Naive thymus-derived CD8-positive, alpha-beta T cell (primary cell): ENCODE measurements around the gene PHTF2. TPM values are rescaled to one million over a fixed set of nuclear protein-coding genes. Genes with fewer than 3 reads are reported as not detected.
A peak's percentile ranks its signal among the peaks of the same experiment; 100 is the strongest.
"Not testable (repeated sequence)": the region's sequence is repeated elsewhere in the genome, so short reads cannot be mapped to it uniquely, and the experiment has no call there.

Experiments used
- ATAC-seq, 2 donors: fragments of 150-1000 bp; cut with Tn5 transposase in 1 of 2; sonication (Bioruptor Pico), chemical (Tn5 transposase) in 1 of 2; 1 replicate in 1 of 2; 2 replicates in 1 of 2; pipeline ENCODE4 v1.10.0; 2021; ENCODE audit warnings: mild to moderate bottlenecking in 2 of 2, moderate library complexity in 2 of 2
- POLR2A ChIA-PET: fragments of 350-600 bp; sonication (Branson Sonifier 250); formaldehyde crosslinking; loops from one replicate; lab custom pipeline; 2021; ENCODE audit warnings: antibody characterized with exemption; lab: Charles Lee
- DNase-seq, 10 donors: peaks; one replicate each; pipeline versions ENCODE4 v3.0.0 to v3.0.0-alpha.2; 2020 to 2022
- H3K27ac Mint-ChIP-seq, 10 donors: one replicate each; pipeline ENCODE4 v1.8.0; 2020 to 2022; ENCODE audit warnings: mild to moderate bottlenecking in 10 of 10, mixed read lengths in 10 of 10, moderate library complexity in 4 of 10, inconsistent platforms in 1 of 10
- H3K27me3 Mint-ChIP-seq, 5 donors: one replicate each; pipeline ENCODE4 v1.8.0; 2021 to 2022; ENCODE audit warnings: mixed read lengths in 5 of 5
- H3K36me3 Mint-ChIP-seq, 3 donors: one replicate each; pipeline ENCODE4 v1.8.0; 2020 to 2022; ENCODE audit warnings: mixed read lengths in 3 of 3, mild to moderate bottlenecking in 2 of 3, inconsistent platforms in 1 of 3
- H3K4me1 Mint-ChIP-seq, 4 donors: one replicate each; pipeline ENCODE4 v1.8.0; 2021 to 2022; ENCODE audit warnings: mixed read lengths in 4 of 4
- H3K4me3 Mint-ChIP-seq, 10 donors: one replicate each; pipeline ENCODE4 v1.8.0; 2020 to 2022; ENCODE audit warnings: mild to moderate bottlenecking in 10 of 10, mixed read lengths in 10 of 10, moderate library complexity in 6 of 10, inconsistent platforms in 1 of 10
- H3K9me3 Mint-ChIP-seq, 9 donors: one replicate each; pipeline ENCODE4 v1.8.0; 2020 to 2022; ENCODE audit warnings: mixed read lengths in 9 of 9, mild to moderate bottlenecking in 3 of 9, inconsistent platforms in 1 of 9, moderate library complexity in 1 of 9
- polyA plus RNA-seq, 3 donors: library from polyadenylated mRNA; unstranded; fragments of 300-500 nt; fragmentation: Illumina TruSeq; gene quantifications; one replicate each; pipeline ENCODE4 v1.2.3, GENCODE V29; 2021
- total RNA-seq, 8 experiments: library from RNA in 2 of 8; stranded (reverse) in 2 of 8; gene quantifications; one replicate each; pipeline ENCODE4 v1.2.3 and lab custom pipeline; 2021 to 2026

The PHTF2 gene
- total and polyA plus RNA-seq, 5 experiments from 2014 or later, result 4.5 to 14.8 (median 4.9) TPM

DNA sequence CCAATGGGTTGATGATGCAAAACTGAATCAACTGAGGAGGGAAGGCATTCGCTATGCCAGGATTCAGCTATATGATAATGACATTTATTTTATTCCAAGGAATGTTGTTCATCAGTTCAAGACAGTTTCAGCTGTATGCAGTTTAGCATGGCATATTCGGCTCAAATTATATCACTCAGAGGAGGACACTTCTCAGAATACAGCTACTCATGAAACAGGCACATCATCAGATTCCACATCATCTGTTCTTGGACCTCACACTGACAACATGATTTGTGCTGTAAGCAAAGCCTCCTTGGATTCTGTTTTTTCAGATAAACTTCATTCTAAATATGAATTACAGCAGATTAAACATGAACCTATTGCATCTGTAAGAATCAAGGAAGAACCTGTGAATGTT lies 20.0 kb upstream of the PHTF2 start:
- Mint-ChIP-seq H3K4me1 (no peaks in the 10 kb centered on the region), H3K27me3 (no peaks in the 10 kb centered on the region), H3K4me3 (no peak overlapping the region), H3K9me3 (peaks cover 0 to 4% (median 0%) of the 10 kb centered on the region in 9 donors), H3K36me3 (peaks cover 5 to 78% (median 27%) of the 10 kb centered on the region in 3 donors), H3K27ac (peak overlapping the region in 3 of 10 donors; percentile 9 to 38 (median 26))
- DNase-seq (no peak), ATAC-seq (no peak)
- POLR2A ChIA-PET, result no interaction called here

- ATAC-seq (no peak), DNase-seq (no peak)
- POLR2A ChIA-PET, result no interaction called here
- Mint-ChIP-seq H3K4me3 (no peak overlapping the region), H3K27me3 (no peaks in the 10 kb centered on the region), H3K27ac (no peak overlapping the region), H3K9me3 (no peaks in the 10 kb centered on the region), H3K36me3 (peaks cover 0 to 60% (median 15%) of the 10 kb centered on the region in 3 donors), H3K4me1 (peaks cover 0 to 4% (median 0%) of the 10 kb centered on the region in 4 donors)
Observed at GRCh38 chr7:77782383-77782782, 16.2 kb upstream of the PHTF2 start.

- H3K27me3 Mint-ChIP-seq, result no peaks in the 10 kb centered on the region
Observed at GRCh38 chr7:77783111-77783510, 15.5 kb upstream of the PHTF2 start.

GRCh38 chr7:77783545-77783944 lies 15.0 kb upstream of the PHTF2 start:
- H3K36me3 Mint-ChIP-seq, result peaks cover 0 to 50% (median 12%) of the 10 kb centered on the region in 3 donors
- H3K9me3 Mint-ChIP-seq, result no peaks in the 10 kb centered on the region
- H3K27ac Mint-ChIP-seq, result peak overlapping the region in 2 of 10 donors; percentile 9 to 73
- no peak for DNase-seq
- no peak for ATAC-seq
- POLR2A ChIA-PET, result interaction anchor here (0.7 to 1.4 kb wide), 3 partner anchors 14 to 109 kb away, joined by 3 to 8 read pairs (median 5); no protein-coding TSS in a partner anchor
- no peaks in the 10 kb centered on the region for H3K27me3 Mint-ChIP-seq
- peaks cover 0 to 5% (median 0%) of the 10 kb centered on the region in 4 donors for H3K4me1 Mint-ChIP-seq
- no peak overlapping the region for H3K4me3 Mint-ChIP-seq

More at GRCh38 chr7:77783111-77783510, 15.5 kb upstream of the PHTF2 start:
- Mint-ChIP-seq H3K36me3 (peaks cover 0 to 54% (median 13%) of the 10 kb centered on the region in 3 donors), H3K4me3 (no peak overlapping the region), H3K27ac (peak overlapping the region in 1 of 10 donors; percentile 73), H3K9me3 (no peaks in the 10 kb centered on the region), H3K4me1 (peaks cover 0 to 4% (median 0%) of the 10 kb centered on the region in 4 donors)
- ATAC-seq (no peak), DNase-seq (no peak)
- POLR2A ChIA-PET, result interaction anchor here (1.1 to 1.4 kb wide), 2 partner anchors 14 to 109 kb away, joined by 3 to 5 read pairs; no protein-coding TSS in a partner anchor

GRCh38 chr7:77784426-77784825 lies 14.1 kb upstream of the PHTF2 start:
- peak overlapping the region in 4 of 10 donors; percentile 2 to 47 (median 5) for H3K27ac Mint-ChIP-seq
- not testable (repeated sequence) for H3K27me3 Mint-ChIP-seq, ATAC-seq, H3K9me3 Mint-ChIP-seq, H3K4me3 Mint-ChIP-seq, H3K4me1 Mint-ChIP-seq, DNase-seq
- H3K36me3 Mint-ChIP-seq, result peaks cover 0 to 46% (median 12%) of the 10 kb centered on the region in 3 donors
- POLR2A ChIA-PET, result interaction anchor here (1.4 kb wide), 1 partner anchor 110 kb away, joined by 5 read pairs; no protein-coding TSS in a partner anchor

- Mint-ChIP-seq H3K27me3 (no peaks in the 10 kb centered on the region), H3K27ac (peak overlapping the region in 1 of 10 donors; percentile 46), H3K4me3 (no peak overlapping the region), H3K36me3 (peaks cover 0 to 35% (median 10%) of the 10 kb centered on the region in 3 donors), H3K4me1 (peaks cover 0 to 7% (median 0%) of the 10 kb centered on the region in 4 donors), H3K9me3 (no peaks in the 10 kb centered on the region)
- DNase-seq (no peak), ATAC-seq (no peak)
- POLR2A ChIA-PET, result no interaction called here
Observed at GRCh38 chr7:77786018-77786417, 12.6 kb upstream of the PHTF2 start.

- POLR2A ChIA-PET, result no interaction called here
- Mint-ChIP-seq H3K27me3 (no peaks in the 10 kb centered on the region), H3K9me3 (no peaks in the 10 kb centered on the region), H3K27ac (peak overlapping the region in 5 of 10 donors; percentile 23 to 46 (median 39)), H3K4me3 (no peak overlapping the region), H3K4me1 (peaks cover 0 to 7% (median 0%) of the 10 kb centered on the region in 4 donors), H3K36me3 (peaks cover 0 to 32% (median 10%) of the 10 kb centered on the region in 3 donors)
- ATAC-seq (no peak), DNase-seq (no peak)
Observed at GRCh38 chr7:77786741-77787140, 11.8 kb upstream of the PHTF2 start.

- H3K9me3 Mint-ChIP-seq, result no peaks in the 10 kb centered on the region
- H3K27ac Mint-ChIP-seq, result peak overlapping the region in 5 of 10 donors; percentile 1 to 67 (median 22)
- H3K4me3 Mint-ChIP-seq, result no peak overlapping the region
- ATAC-seq (no peak), DNase-seq (no peak)
- POLR2A ChIA-PET, result no interaction called here
- H3K27me3 Mint-ChIP-seq, result no peaks in the 10 kb centered on the region
- peaks cover 0 to 9% (median 0%) of the 10 kb centered on the region in 4 donors for H3K4me1 Mint-ChIP-seq
- H3K36me3 Mint-ChIP-seq, result peaks cover 0 to 20% (median 7%) of the 10 kb centered on the region in 3 donors
Observed at GRCh38 chr7:77788327-77788902, 10.2 kb upstream of the PHTF2 start.

DNA sequence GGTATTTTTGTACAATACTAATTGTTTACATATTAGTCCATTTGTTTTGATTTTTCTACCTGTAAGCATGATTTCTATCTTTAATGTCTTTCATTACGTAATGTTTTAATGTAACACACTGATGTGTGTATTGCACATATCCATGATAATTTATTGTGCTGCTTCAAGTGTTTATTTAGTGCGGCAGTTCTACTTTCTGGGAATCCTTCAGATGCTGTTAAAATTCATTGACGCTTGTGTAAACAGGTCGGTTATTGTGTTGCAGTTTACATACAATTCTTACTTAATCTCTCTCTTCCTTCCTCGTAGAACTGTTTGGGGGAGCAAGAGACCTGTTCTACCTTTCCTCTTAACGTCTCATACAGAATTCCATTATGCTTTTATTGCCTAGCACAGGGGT lies 7.2 kb upstream of the PHTF2 start:
- Mint-ChIP-seq H3K27ac (peak overlapping the region in 2 of 10 donors; percentile 2 to 48), H3K4me1 (peaks cover 6 to 26% (median 18%) of the 10 kb centered on the region in 4 donors), H3K9me3 (no peaks in the 10 kb centered on the region), H3K27me3 (no peaks in the 10 kb centered on the region), H3K36me3 (peaks cover 2 to 14% (median 4%) of the 10 kb centered on the region in 3 donors), H3K4me3 (no peak overlapping the region)
- POLR2A ChIA-PET, result no interaction called here
- ATAC-seq (no peak), DNase-seq (no peak)

- POLR2A ChIA-PET, result no interaction called here
- Mint-ChIP-seq H3K27me3 (no peaks in the 10 kb centered on the region), H3K9me3 (no peaks in the 10 kb centered on the region), H3K4me1 (peaks cover 8 to 32% (median 24%) of the 10 kb centered on the region in 4 donors), H3K36me3 (peaks cover 2 to 14% (median 4%) of the 10 kb centered on the region in 3 donors), H3K27ac (peak overlapping the region in 1 of 10 donors; percentile 57), H3K4me3 (no peak overlapping the region)
- ATAC-seq, result no peak
- DNase-seq, result no peak
Observed at GRCh38 chr7:77791956-77792355, 6.6 kb upstream of the PHTF2 start.

DNA sequence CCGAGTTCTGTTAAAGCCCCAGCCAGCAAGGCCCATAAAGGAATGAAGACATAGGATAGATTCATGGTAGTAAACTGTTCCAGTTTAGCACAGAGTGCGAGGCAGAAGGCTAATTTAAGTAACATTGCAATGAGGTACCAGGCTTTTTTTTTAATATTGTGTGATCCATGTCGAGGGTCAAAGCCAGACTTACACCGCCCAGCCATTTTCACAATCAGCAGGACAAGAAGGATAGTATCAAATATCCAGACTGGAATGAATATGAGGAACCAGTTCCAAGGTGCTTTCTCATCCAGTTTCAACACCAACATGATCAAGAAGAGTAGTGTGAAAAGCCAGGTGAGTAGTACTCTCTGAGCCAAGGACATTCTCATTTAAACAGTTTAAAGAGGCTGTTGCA lies 4.6 kb upstream of the PHTF2 start:
- Mint-ChIP-seq H3K27ac (peak overlapping the region in 3 of 10 donors; percentile 63 to 84 (median 69)), H3K36me3 (peaks cover 2 to 14% (median 4%) of the 10 kb centered on the region in 3 donors), H3K4me3 (no peak overlapping the region), H3K4me1 (peaks cover 12 to 40% (median 39%) of the 10 kb centered on the region in 4 donors), H3K9me3 (no peaks in the 10 kb centered on the region), H3K27me3 (no peaks in the 10 kb centered on the region)
- POLR2A ChIA-PET, result no interaction called here
- no peak for ATAC-seq
- no peak for DNase-seq

DNA sequence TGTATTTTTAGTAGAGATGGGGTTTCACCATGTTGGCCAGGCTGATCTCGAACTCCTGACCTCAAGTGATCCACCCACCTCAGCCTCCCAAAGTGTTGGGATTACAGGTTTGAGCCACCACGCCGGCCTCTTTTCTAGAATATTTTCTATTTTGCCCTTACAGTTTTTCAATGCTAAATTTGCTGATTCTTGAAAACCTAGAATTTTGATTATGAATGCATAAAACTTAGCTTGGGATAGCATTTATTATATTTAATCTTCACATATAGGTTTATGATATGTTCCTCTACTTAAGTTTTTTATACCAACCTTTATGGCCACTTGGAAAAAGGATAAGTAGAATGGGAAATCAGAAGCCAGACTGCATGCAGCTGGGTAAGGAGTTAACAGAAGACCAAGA lies 2.5 kb upstream of the PHTF2 start:
- DNase-seq (no peak), ATAC-seq (no peak)
- Mint-ChIP-seq H3K27ac (peak overlapping the region in 5 of 10 donors; percentile 3 to 93 (median 56)), H3K27me3 (no peaks in the 10 kb centered on the region), H3K9me3 (no peaks in the 10 kb centered on the region), H3K36me3 (peaks cover 2 to 11% (median 4%) of the 10 kb centered on the region in 3 donors), H3K4me1 (peaks cover 20 to 59% (median 56%) of the 10 kb centered on the region in 4 donors), H3K4me3 (peak overlapping the region in 9 of 10 donors; percentile 27 to 99 (median 96))
- POLR2A ChIA-PET, result no interaction called here

- DNase-seq (no peak), ATAC-seq (no peak)
- Mint-ChIP-seq H3K27ac (peak overlapping the region in 6 of 10 donors; percentile 93 to 97 (median 95)), H3K4me1 (peaks cover 21 to 66% (median 63%) of the 10 kb centered on the region in 4 donors), H3K27me3 (no peaks in the 10 kb centered on the region), H3K36me3 (peaks cover 2 to 11% (median 4%) of the 10 kb centered on the region in 3 donors), H3K9me3 (no peaks in the 10 kb centered on the region), H3K4me3 (peak overlapping the region; percentile 88 to 99 (median 97))
- POLR2A ChIA-PET, result interaction anchor here (0.6 to 1.2 kb wide), 2 partner anchors 35 to 101 kb away, joined by 3 to 4 read pairs; partner anchors contain the start of gene RSBN1L
Observed at GRCh38 chr7:77796960-77797359, 1.6 kb upstream of the PHTF2 start.
